HG02970 (cell line): ENCODE results near the gene CXorf49B.
"Not testable (repeated sequence)": the region's sequence is repeated elsewhere in the genome, so short reads cannot be mapped to it uniquely, and the experiment has no call there.

Source experiments
- ATAC-seq: cut with Tn5 transposase; IDR thresholded peaks from one replicate; pipeline ENCODE4 v1.9.1; 2021; ENCODE audit warnings: mild to moderate bottlenecking, moderate library complexity, moderate number of reproducible peaks; ENCODE audit not compliant: unreplicated experiment, low FRiP score

CXorf49B gene

DNA sequence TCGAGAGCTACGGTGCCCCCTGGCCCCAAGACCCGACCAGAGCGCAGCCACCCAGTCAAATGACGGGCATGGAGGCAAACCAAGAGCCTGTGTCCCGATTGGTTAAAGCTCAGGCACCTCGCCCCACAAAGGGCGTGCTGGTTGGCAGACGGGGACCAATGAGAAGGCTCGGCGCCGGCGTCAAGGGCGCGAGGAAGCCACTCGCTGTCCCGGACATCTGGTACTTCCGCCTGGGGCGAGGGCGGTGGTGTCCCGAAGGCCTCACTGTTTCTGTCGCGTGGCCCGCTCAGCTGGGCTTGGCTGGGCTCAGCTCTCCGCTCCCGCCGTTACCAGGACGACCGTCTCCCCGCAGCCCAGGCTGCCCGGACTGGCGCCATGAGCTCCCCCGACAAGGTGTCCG lies at the start of gene CXorf49B:
CXorf49B (plus strand) TSS at position 301 of the 400 bp plus-strand sequence; CDS start at position 376, 75 bp downstream.
- ATAC-seq, result not testable (repeated sequence)

DNA sequence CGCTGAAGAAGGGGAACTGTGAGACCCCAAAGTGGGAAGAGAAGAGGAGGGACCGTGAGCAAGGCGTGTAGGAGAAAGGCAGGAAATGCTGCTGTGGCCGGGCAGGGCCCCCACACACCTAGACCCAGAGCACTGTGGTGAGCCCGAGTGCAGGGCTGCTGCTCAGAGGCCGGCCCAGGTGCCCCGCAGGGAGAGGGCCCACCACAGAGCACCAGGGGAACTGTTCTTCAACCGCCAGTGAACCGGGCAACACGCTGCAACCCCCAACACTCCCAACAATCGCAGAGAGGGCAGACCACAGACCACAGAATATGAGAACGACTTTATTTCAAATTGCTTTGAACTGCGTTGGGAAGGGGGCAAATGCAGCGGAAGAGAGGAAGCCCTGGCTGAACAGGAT lies 49.1 kb upstream of the CXorf49B start:
- ATAC-seq, result not testable (repeated sequence)

DNA sequence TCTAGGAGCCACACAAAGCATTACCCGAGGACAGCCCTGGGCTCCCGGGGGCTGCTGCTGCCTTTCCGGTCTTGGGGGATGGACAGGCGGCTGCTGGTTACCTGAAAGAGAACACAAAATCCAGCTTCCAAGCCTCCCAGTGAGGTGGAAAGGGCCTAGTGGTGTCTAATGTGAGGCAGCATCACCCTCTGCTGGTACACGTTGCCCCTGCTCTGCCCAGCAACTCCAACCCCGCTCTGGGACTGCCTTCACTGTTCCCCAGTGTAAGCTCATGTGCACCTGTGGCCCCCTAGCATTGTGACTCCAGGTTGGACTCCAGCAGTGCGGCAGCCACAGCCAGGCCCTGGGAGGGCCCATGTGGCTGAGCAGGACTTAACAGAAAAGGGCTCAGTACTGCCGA lies 47.6 kb upstream of the CXorf49B start:
- ATAC-seq, result not testable (repeated sequence)

DNA sequence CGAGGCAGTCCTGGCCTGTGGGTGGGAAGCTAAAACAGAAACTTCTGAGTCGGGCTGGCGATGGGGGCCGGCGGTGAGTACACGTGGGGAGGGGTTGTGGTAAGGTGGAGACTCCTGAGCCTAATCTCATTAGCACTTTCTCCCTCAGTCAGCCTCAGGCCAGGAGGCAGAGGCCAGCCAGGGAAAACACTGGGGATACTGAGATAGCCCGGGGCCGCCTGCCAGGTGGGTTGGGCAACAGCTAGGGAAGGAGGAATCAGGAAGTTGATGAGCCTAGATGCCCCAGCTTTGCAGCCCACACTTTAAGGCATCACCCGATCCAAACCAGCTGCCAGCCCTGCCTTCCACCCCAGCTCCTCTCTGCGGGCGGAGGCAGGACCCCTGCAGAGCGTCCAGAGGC lies 46.8 kb upstream of the CXorf49B start:
- not testable (repeated sequence) for ATAC-seq

DNA sequence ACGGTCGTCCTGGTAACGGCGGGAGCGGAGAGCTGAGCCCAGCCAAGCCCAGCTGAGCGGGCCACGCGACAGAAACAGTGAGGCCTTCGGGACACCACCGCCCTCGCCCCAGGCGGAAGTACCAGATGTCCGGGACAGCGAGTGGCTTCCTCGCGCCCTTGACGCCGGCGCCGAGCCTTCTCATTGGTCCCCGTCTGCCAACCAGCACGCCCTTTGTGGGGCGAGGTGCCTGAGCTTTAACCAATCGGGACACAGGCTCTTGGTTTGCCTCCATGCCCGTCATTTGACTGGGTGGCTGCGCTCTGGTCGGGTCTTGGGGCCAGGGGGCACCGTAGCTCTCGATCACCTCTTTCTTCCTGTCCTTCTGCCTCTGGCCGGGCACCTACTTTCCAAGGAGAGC lies 45.0 kb upstream of the CXorf49B start, which contains the start of gene CXorf49:
CXorf49 (minus strand) TSS at position 101 of the 400 bp plus-strand sequence. CDS start 134 bp downstream, outside the sequence.
- not testable (repeated sequence) for ATAC-seq

DNA sequence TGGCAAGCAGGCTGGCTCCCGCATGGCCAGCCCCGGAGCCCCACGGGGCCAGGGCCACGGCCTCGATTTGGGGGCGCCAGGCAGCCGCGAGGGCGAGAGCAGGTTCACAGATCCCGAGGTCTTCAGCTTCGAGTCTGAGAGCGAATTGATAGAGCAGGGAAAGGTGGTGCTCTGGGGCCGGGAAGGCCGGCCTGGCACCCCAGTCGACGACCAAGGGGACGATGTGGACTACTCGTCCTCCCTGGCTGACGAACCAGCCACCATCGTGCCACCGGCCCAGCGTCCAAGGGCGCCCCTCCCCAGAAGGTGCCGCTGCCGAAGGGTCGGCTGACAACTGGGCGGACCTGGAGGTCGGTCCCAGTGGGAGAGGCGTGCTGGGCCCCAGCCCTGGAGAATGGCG lies 44.0 kb upstream of the CXorf49B start:
- ATAC-seq, result not testable (repeated sequence)

DNA sequence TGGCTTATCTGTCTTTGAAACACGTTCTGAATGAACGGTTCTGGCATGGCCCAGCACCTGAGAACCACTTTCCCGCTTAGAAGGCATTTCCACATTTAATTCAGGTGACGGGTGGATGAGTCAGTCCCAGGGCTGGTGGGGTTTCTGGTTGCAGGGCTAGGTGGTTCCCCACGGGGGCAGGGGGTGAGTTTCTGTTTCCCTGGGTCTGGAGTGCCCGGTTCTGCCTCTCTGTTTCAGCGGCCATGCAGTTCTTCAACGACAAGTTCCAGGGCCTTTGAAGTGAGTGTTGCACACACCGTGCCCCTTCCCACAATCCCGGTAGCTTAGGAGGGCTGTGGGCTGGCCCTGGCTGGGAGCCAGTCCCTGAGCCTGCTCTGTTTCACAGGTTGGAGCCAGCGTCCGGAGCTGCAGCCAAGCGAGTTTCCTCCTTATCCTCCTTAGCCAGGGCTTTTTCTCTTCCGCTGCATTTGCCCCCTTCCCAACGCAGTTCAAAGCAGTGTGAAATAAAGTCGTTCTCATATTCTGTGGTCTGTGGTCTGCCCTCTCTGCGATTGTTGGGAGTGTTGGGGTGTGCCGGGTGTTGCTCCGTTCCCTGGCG lies 42.8 kb upstream of the CXorf49B start:
- ATAC-seq, result not testable (repeated sequence)

DNA sequence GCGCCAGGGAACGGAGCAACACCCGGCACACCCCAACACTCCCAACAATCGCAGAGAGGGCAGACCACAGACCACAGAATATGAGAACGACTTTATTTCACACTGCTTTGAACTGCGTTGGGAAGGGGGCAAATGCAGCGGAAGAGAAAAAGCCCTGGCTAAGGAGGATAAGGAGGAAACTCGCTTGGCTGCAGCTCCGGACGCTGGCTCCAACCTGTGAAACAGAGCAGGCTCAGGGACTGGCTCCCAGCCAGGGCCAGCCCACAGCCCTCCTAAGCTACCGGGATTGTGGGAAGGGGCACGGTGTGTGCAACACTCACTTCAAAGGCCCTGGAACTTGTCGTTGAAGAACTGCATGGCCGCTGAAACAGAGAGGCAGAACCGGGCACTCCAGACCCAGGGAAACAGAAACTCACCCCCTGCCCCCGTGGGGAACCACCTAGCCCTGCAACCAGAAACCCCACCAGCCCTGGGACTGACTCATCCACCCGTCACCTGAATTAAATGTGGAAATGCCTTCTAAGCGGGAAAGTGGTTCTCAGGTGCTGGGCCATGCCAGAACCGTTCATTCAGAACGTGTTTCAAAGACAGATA lies 2.4 kb upstream of the CXorf49B start:
- ATAC-seq, result not testable (repeated sequence)

DNA sequence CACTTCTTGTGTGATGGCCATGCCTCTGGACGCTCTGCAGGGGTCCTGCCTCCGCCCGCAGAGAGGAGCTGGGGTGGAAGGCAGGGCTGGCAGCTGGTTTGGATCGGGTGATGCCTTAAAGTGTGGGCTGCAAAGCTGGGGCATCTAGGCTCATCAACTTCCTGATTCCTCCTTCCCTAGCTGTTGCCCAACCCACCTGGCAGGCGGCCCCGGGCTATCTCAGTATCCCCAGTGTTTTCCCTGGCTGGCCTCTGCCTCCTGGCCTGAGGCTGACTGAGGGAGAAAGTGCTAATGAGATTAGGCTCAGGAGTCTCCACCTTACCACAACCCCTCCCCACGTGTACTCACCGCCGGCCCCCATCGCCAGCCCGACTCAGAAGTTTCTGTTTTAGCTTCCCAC lies 1.7 kb downstream of the CXorf49B start:
- ATAC-seq, result not testable (repeated sequence)

DNA sequence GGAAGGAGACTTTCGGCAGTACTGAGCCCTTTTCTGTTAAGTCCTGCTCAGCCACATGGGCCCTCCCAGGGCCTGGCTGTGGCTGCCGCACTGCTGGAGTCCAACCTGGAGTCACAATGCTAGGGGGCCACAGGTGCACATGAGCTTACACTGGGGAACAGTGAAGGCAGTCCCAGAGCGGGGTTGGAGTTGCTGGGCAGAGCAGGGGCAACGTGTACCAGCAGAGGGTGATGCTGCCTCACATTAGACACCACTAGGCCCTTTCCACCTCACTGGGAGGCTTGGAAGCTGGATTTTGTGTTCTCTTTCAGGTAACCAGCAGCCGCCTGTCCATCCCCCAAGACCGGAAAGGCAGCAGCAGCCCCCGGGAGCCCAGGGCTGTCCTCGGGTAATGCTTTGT lies 2.5 kb downstream of the CXorf49B start:
- not testable (repeated sequence) for ATAC-seq

DNA sequence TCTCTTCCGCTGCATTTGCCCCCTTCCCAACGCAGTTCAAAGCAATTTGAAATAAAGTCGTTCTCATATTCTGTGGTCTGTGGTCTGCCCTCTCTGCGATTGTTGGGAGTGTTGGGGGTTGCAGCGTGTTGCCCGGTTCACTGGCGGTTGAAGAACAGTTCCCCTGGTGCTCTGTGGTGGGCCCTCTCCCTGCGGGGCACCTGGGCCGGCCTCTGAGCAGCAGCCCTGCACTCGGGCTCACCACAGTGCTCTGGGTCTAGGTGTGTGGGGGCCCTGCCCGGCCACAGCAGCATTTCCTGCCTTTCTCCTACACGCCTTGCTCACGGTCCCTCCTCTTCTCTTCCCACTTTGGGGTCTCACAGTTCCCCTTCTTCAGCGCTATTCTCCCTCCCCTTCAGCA lies 4.0 kb downstream of the CXorf49B start:
- ATAC-seq, result not testable (repeated sequence)

DNA sequence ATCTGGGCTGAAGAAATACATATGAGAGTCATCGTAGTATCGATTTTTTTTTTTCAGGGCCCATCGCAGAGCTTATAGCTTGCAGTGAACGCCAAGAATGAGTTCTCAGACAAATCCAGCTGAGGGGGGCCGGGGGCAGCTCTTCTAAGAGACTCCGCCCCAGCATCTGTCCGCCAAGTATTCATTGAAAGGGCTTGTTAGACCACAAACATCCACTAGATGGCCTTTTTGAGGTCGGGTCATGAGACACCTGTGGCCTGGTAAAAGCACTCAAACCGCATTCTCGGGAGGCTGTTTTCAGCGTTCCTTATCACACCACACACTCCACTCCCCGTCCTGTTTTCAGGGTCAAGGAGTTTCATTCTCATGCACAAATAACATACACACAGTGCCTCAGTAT lies 15.2 kb downstream of the CXorf49B start:
- ATAC-seq, result not testable (repeated sequence)

DNA sequence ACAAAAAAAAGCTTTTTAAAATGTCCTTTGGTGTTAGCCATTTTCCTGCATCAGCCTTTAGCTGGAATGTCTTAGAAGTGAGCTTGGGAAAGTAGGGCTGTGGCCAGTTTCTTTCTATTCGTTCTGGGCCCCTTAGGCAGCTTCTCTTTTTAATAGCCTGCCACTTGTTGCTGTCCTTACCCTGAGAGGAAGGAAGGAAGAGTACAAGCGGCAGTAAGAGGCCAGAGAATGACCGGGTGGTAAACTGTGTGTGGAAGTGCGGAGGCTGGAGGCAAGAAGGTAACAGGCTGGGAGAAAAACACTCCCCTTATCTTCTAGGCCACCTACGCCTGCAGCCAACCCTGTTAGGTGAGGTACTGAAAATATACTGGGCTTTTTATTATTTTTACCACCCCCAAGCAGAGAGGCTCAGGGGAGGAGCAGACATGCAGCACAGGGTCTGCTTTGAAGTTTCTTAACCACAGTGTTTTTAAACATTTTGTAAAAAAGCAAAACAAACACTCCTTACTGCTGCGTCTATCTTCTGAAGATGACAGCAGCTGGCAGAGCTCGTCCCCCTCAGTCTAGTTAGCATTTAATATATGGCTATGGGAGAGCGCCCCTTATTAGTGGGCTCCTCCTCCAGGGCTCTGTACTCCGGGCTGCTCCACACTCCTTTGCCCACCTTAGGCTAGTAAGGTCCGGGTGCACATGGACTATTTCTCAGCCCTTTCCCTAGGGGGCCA lies 19.2 kb downstream of the CXorf49B start:
- not testable (repeated sequence) for ATAC-seq

DNA sequence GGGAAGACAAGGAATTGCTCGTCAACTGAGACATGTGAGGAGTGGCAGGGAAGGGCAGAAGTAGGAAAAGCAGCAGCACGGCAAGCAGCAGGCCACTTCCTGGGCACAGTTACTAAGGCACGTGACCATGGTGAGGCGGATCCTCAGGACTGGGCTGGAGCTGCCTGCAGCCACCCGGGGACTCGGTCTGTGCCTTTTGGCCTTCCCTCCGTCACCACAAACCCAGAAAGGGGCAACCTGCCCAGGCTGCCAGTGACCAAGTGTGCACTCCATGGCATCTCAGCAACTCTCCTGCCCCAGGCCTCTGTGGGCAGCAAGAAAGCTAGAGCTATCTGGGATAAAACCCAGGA lies 19.8 kb downstream of the CXorf49B start:
- ATAC-seq, result not testable (repeated sequence)

DNA sequence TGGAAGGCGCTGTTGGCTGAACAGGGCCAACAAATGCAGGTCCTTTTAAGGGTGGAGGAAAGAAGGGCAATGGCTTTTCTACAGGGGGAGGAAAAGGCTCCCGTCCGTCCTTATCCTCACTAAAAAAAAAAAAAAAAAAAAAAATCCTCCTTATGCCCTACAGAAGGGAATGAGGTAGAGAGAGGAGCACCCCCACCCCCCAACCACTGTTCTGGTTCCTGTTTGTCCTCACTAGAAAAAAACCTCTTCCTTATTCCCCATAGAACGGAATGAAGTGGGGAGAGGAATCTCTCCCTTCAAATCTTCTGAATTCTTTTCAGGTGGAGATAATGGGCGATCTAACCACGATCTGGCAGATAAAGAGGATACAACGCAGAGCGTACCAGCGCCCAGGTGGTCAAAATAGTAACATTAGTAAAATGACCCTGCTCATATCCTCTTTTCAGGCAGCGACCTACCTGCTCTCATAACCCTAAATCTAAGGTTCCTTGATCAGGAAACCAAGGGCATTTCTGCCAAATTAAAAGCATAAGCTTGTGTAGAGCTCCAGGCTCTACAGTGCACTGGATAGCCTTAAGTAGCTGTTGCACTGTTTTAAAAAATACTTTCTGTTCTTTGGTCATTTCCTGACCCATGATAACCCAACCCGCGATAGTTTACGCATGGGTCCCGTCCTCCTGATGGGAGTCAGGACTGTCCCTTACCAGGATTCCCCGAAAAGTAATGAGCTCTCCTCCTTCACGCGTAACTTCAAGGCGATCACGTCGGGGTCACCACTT lies 20.6 kb downstream of the CXorf49B start:
- ATAC-seq, result not testable (repeated sequence)

DNA sequence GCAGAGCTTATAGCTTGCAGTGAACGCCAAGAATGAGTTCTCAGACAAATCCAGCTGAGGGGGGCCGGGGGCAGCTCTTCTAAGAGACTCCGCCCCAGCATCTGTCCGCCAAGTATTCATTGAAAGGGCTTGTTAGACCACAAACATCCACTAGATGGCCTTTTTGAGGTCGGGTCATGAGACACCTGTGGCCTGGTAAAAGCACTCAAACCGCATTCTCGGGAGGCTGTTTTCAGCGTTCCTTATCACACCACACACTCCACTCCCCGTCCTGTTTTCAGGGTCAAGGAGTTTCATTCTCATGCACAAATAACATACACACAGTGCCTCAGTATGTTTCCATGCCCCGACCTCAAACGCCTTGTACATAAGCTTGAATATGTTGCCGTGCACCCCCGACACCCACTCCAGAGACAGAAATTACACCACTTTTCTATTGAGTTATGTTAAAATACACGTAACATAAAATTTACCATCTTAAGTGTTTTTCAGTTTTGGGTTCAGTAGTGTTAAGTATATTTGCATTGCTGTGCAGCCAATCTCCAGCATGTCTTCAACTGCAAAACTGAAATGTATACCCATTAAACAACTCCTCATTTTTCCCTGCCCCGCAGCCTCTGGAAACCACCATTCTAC lies 21.3 kb downstream of the CXorf49B start:
- not testable (repeated sequence) for ATAC-seq

DNA sequence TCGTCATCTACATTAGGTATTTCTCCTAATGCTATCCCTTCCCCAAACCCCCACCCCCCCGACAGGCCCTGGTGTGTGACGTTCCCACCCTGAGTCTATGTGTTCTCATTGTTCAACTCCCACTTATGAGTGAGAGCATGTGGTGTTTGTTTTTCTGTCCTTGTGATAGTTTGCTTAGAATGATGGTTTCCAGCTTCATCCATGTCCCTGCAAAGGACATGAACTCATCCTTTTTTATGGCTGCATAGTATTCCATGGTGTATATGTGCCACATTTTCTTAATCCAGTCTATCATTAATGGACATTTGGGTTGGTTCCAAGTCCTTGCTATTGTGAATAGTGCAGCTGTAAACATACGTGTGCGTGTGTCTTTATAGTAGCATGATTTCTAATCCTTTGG lies 43.3 kb downstream of the CXorf49B start:
- not testable (repeated sequence) for ATAC-seq

DNA sequence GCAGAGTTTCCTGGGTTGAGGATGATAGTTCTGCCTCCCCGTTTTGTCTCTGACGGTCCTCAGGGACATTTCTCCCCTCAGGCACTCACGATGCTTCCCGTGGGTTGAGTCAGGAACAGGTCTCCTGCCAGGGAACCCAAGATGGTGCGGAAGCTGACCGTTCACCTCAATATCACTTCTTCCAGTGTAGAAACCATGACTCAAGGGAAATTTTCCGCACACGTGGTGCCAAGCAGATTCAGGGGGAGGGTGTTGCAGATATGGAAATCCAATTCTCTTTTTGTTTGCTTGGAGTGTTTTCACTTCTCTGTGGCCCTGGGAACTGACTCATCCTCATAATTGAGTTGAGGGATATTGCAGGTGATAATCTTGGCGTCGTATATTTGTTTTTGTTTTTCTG lies 46.7 kb downstream of the CXorf49B start:
- ATAC-seq, result no peak

DNA sequence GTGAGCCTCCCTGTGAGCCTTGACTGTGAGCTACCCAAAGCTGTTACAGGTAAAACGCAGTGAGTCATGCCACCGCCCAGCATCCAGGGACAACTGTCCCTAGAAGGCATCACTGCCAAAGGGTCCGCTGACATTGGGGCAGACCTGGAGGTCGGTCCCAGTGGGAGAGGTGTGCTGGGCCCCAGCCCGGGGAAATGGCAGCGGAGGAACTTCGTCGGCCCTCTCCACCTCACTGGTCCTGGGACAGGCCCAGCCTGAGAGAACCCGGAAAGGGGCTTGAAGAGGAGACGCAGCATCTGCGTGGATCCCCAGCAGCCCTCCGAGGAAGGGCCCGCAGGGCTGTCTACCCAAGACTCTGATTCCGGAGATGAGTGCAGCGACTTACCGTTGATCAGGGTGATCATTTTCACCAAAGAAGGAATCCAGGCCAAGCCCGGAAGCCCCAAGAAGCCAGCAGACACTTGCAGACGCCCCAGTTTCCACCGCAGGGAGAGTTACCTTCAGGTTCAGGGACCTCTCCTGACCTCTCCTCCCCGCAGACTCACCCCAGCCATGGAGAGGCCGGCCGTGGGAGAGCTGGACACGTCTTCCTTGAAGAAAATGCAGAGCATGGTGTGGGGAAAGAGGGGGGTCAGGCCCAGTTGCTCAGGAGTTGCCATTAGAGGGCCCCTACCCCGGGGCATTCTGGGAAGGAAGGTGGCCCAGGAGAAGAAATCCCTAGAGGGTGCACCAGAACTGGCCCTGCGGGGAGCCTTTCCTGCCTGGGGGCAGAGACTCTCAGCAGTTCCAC lies 51.2 kb downstream of the CXorf49B start:
- ATAC-seq, result no peak
